ENCODE data around the gene ST6GALNAC6. TPM values are rescaled to one million over a fixed set of nuclear protein-coding genes. Genes with fewer than 3 reads are reported as not detected.

The ST6GALNAC6 gene
- total RNA-seq, 4 donors from 2014 or later, result 7.7 to 88.3 (median 18.9) TPM

GRCh38 chr9:127941062-127941960, 41.9 kb upstream of the ST6GALNAC6 start:
- no peak overlapping the region for H3K27ac ChIP-seq
- H3K9me3 ChIP-seq, result no peaks in the 10 kb centered on the region
- H3K27me3 ChIP-seq, result no peaks in the 10 kb centered on the region
- H3K36me3 ChIP-seq, result peaks cover 0 to 66% (median 0%) of the 10 kb centered on the region in 3 donors
- peaks cover 3 to 31% (median 15%) of the 10 kb centered on the region in 4 donors for H3K4me1 ChIP-seq
- no peak overlapping the region for H3K4me3 ChIP-seq
- DNase-seq, result no peak
- no peak for TF ChIP-seq POLR2A (IDR thresholded peaks at IDR 0.05)
- no peak for TF ChIP-seq CTCF (IDR thresholded peaks at IDR 0.05)

- H3K36me3 ChIP-seq, result peaks cover 0 to 59% (median 0%) of the 10 kb centered on the region in 3 donors
- H3K9me3 ChIP-seq, result no peaks in the 10 kb centered on the region
- H3K27me3 ChIP-seq, result no peaks in the 10 kb centered on the region
- no peak for DNase-seq
- peaks cover 3 to 38% (median 16%) of the 10 kb centered on the region in 4 donors for H3K4me1 ChIP-seq
- TF ChIP-seq POLR2A (IDR thresholded peaks at IDR 0.05) (no peak), CTCF (IDR thresholded peaks at IDR 0.05) (no peak)
- no peak overlapping the region for H3K4me3 ChIP-seq
- no peak overlapping the region for H3K27ac ChIP-seq
Measured at GRCh38 chr9:127940593-127940992, 41.2 kb upstream of the ST6GALNAC6 start.

- DNase-seq, result no peak
- Histone ChIP-seq H3K27me3 (no peaks in the 10 kb centered on the region), H3K4me3 (peak overlapping the region; percentile 55 to 82 (median 72)), H3K36me3 (peaks cover 0 to 42% (median 0%) of the 10 kb centered on the region in 3 donors), H3K27ac (peak overlapping the region; percentile 54 to 79 (median 63)), H3K4me1 (peaks cover 3 to 42% (median 13%) of the 10 kb centered on the region in 4 donors), H3K9me3 (no peaks in the 10 kb centered on the region)
- TF ChIP-seq POLR2A (IDR thresholded peaks at IDR 0.05) (no peak), CTCF (IDR thresholded peaks at IDR 0.05) (no peak)
Measured at GRCh38 chr9:127938298-127938690, 38.9 kb upstream of the ST6GALNAC6 start.

- Histone ChIP-seq H3K4me1 (peaks cover 3 to 36% (median 13%) of the 10 kb centered on the region in 4 donors), H3K9me3 (no peaks in the 10 kb centered on the region), H3K4me3 (peak within 1 kb of the TSS; percentile 55 to 82 (median 72)), H3K27ac (peak within 1 kb of the TSS; percentile 54 to 79 (median 63)), H3K27me3 (no peaks in the 10 kb centered on the region), H3K36me3 (peaks cover 0 to 35% (median 0%) of the 10 kb centered on the region in 3 donors)
- peak; percentile 86 to 93 (median 89) for DNase-seq
- TF ChIP-seq CTCF (IDR thresholded peaks at IDR 0.05) (no peak), POLR2A (IDR thresholded peaks at IDR 0.05) (peak; percentile 59 to 69)
Measured at GRCh38 chr9:127937388-127938297, 38.2 kb upstream of the ST6GALNAC6 start, which contains the start of gene DPM2. TSS of gene DPM2 (minus strand) at chr9:127937854. CDS start at chr9:127937820, 34 bp downstream.

GRCh38 chr9:127937056-127937387, 37.6 kb upstream of the ST6GALNAC6 start:
- H3K27me3 ChIP-seq, result no peaks in the 10 kb centered on the region
- H3K36me3 ChIP-seq, result peaks cover 0 to 29% (median 0%) of the 10 kb centered on the region in 3 donors
- H3K4me1 ChIP-seq, result peaks cover 3 to 30% (median 13%) of the 10 kb centered on the region in 4 donors
- peak overlapping the region; percentile 54 to 79 (median 63) for H3K27ac ChIP-seq
- H3K4me3 ChIP-seq, result peak overlapping the region; percentile 55 to 82 (median 72)
- no peak for DNase-seq
- H3K9me3 ChIP-seq, result no peaks in the 10 kb centered on the region
- no peak for TF ChIP-seq CTCF (IDR thresholded peaks at IDR 0.05)
- TF ChIP-seq POLR2A (IDR thresholded peaks at IDR 0.05), result no peak

Data from Peyer's patch (tissue), 4 donors.